H1 (cell line): ENCODE results near the gene SLC38A8. TPM values are rescaled to one million over a fixed set of nuclear protein-coding genes. Genes with fewer than 3 reads are reported as not detected.

Source experiments
- NANOG ChIP-seq: IDR thresholded peaks from 2 replicates; pipeline ENCODE4 v1.6.1; 2011; ENCODE audit warnings: low read length, low read depth, mild to moderate bottlenecking, inconsistent platforms; ENCODE audit not compliant: insufficient read depth, poor library complexity, severe bottlenecking
- PHF8 ChIP-seq: fragments of 200-600 bp; sonication (generic); conservative IDR thresholded peaks from 2 replicates; pipeline ENCODE4 v1.7.1; 2012; ENCODE audit warnings: low read depth, mild to moderate bottlenecking, inconsistent platforms, low read length, moderate library complexity
- POLR2AphosphoS5 ChIP-seq: IDR thresholded peaks from 2 replicates; pipeline ENCODE4 v1.6.1; 2011; ENCODE audit warnings: low read depth, low read length
- SIN3A ChIP-seq, 2 experiments: IDR thresholded peaks in 1 of 2; conservative IDR thresholded peaks in 1 of 2; 2 replicates each; pipeline ENCODE4 v1.6.1; 2011 to 2012; ENCODE audit warnings: low read length in 2 of 2, improper control_type of control experiment in 1 of 2, low read depth in 1 of 2, mild to moderate bottlenecking in 1 of 2
- SP4 ChIP-seq: IDR thresholded peaks from 2 replicates; pipeline ENCODE4 v1.6.1; 2012; ENCODE audit warnings: low read length, inconsistent platforms
- SRF ChIP-seq: IDR thresholded peaks from 2 replicates; pipeline ENCODE4 v1.6.1; 2011; ENCODE audit warnings: mild to moderate bottlenecking, low read depth, low read length, moderate library complexity
- TAF7 ChIP-seq: optimal IDR thresholded peaks from 2 replicates; pipeline ENCODE3; 2011; ENCODE audit warnings: low read depth, mild to moderate bottlenecking, inconsistent platforms, low read length, moderate library complexity, borderline replicate concordance
- polyA plus RNA-seq, 7 experiments: library from polyadenylated mRNA; depleted of rRNA in 3 of 7; stranded (reverse) in 5 of 7; unstranded in 2 of 7; fragments of >200 nt in 5 of 7; fragments of 200-250 nt in 2 of 7; gene quantifications; 1 replicate in 5 of 7; 2 replicates in 1 of 7; 4 replicates in 1 of 7; pipeline versions ENCODE4 v1.2.1 to v1.2.3, GENCODE V29; 2011 to 2013; ENCODE audit warnings: missing spikeins in 2 of 7, mixed read lengths in 2 of 7
- total RNA-seq: library from RNA; stranded (reverse); fragmentation: NEBNext Ultra II Directional; extraction: Animal tissue kit (Norgen Biotek cat#: 25700); gene quantifications from 2 replicates; pipeline ENCODE4 v1.2.1, GENCODE V29; 2021

SLC38A8 gene
- total and polyA plus RNA-seq, 2 of the 8 experiments (the other 6 are each of a cell fraction or from before 2014, with no cell fraction given), result 0.08 TPM; not detected in 1

DNA sequence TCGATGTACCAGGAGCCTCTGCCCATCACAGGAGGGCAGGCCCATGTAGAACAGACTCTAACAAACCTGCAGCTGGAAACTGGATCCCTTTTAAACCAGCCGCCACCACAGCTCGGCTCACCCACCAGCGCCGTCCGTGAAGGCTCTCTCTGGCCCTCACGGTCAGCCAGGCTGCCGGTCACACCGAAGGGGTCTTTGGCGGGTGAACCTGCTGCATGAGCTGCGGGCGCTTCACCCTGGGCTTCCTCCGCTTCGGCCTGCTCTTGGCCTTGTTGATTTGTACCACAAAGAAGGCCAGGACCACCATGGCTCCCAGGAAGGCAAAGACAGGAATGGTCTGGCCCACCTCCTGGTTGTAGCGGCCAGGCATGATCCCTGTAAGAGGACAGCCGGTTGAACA is 11.7 kb upstream of the SLC38A8 start (continued):
- TF ChIP-seq PHF8, result no peak
- no peak for TF ChIP-seq NANOG
- TF ChIP-seq SRF, result no peak
- no peak for TF ChIP-seq POLR2AphosphoS5
- TF ChIP-seq SIN3A (conservative IDR thresholded peaks at IDR 0.05 in 1 of 2, IDR thresholded peaks at IDR 0.05 in 1 of 2; ENCODE audit: low read depth in 1 of 2, low read length in 2 of 2), result no peak
- no peak for TF ChIP-seq SP4
- TF ChIP-seq TAF7, result no peak
- TF ChIP-seq, all 59 proteins: peak for 0
